Vagina (tissue), 2 donors: ENCODE measurements around the gene LRRC3.

Source experiments
- CTCF ChIP-seq, 3 experiments: fragments of 450-650 bp in 2 of 3; fragments of 200-600 bp in 1 of 3; sonication (generic) in 1 of 3; IDR thresholded peaks; one replicate each; pipeline ENCODE4 v1.5.1; 2017 to 2019; ENCODE audit warnings: antibody characterized with exemption in 3 of 3, mild to moderate bottlenecking in 2 of 3, moderate library complexity in 2 of 3
- POLR2A ChIP-seq, 2 donors: fragments of 450-650 bp; IDR thresholded peaks; one replicate each; pipeline ENCODE4 v1.6.1; 2017; ENCODE audit warnings: antibody characterized with exemption in 2 of 2, mild to moderate bottlenecking in 2 of 2, moderate library complexity in 2 of 2

DNA sequence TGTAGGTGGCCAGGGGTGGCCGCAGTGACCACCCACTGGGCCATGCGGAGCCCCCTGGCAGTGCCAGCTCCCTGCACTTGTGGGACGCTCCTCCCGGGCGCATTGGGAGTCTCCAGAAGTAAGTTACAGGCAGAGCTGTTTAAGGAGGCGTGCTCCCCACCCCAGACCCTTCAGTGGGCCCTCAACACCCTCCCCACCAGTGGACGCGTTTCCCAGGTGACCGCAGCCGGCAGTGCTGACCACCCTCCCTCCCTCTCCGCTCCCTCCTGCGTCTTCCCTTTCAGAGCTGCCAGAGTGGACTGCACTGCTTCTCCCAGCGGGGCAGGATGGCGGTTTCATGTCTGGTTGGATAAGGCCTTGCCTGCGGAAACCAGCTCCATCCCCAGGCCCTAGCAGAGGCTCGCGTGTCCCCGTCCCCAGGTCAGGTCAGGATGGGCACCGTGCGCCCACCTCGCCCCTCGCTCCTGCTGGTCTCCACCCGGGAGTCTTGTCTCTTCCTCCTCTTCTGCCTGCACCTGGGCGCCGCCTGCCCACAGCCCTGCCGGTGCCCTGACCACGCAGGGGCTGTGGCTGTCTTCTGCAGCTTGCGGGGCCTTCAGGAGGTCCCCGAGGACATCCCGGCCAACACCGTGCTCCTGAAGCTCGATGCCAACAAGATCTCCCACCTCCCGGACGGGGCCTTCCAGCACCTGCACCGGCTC lies 1.1 kb downstream of the LRRC3 start:
- no peak for TF ChIP-seq CTCF (IDR thresholded peaks at IDR 0.05)
- no peak for TF ChIP-seq POLR2A (IDR thresholded peaks at IDR 0.05)
